ENCODE results near the gene PPP1R15B. TPM values are rescaled to one million over a fixed set of nuclear protein-coding genes. Genes with fewer than 3 reads are reported as not detected.

PPP1R15B gene
- total RNA-seq, 1 donor from 2014 or later: 47.4 TPM

DNA sequence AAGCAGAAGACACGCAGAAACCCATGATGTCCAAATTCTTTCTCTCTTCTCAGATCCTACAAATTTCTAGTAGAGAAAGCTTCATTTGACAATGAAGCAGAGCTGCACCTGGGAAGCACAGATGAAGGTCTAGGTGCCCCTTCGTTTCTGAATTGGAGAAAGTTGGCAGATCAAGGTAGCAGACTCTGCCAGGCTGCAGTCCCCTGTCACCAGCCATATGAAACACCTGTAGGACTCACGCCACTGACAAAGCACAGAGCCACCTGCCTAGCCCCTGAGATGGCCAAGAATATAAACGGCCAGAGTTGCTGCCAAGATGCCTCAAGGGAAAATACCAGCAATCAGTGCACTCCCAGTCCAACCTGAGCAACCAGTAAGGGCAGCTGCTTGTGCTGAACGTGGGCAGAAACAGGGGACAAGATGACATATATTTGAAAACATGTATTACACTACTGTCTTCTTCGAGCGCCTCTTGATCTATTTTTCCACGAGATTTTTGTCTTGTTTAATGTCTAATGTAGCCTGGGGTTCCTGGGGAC lies 31.3 kb downstream of the PPP1R15B start:
- Mint-ChIP-seq H3K4me3 (ENCODE audit: unreplicated experiment) (no peak overlapping the region), H3K27ac (ENCODE audit: unreplicated experiment) (no peak overlapping the region), H3K27me3 (ENCODE audit: unreplicated experiment) (peaks cover 46% of the 10 kb centered on the region), H3K36me3 (ENCODE audit: unreplicated experiment) (no peaks in the 10 kb centered on the region), H3K9me3 (ENCODE audit: unreplicated experiment) (no peaks in the 10 kb centered on the region), H3K4me1 (ENCODE audit: unreplicated experiment) (peaks cover 10% of the 10 kb centered on the region)
- no peak for TF ChIP-seq CTCF (IDR thresholded peaks at IDR 0.05)
- DNase-seq (ENCODE audit: extremely low spot score, unreplicated experiment): no peak

- Mint-ChIP-seq H3K4me1 (ENCODE audit: unreplicated experiment) (peaks cover 10% of the 10 kb centered on the region), H3K27ac (ENCODE audit: unreplicated experiment) (no peak overlapping the region), H3K9me3 (ENCODE audit: unreplicated experiment) (no peaks in the 10 kb centered on the region), H3K27me3 (ENCODE audit: unreplicated experiment) (peaks cover 47% of the 10 kb centered on the region), H3K4me3 (ENCODE audit: unreplicated experiment) (peak overlapping the region; percentile 74), H3K36me3 (ENCODE audit: unreplicated experiment) (no peaks in the 10 kb centered on the region)
- no peak for TF ChIP-seq CTCF (IDR thresholded peaks at IDR 0.05)
- DNase-seq (ENCODE audit: extremely low spot score, unreplicated experiment): peak; percentile 77
Measured at GRCh38 chr1:204377800-204378668, 33.6 kb downstream of the PPP1R15B start.

DNA sequence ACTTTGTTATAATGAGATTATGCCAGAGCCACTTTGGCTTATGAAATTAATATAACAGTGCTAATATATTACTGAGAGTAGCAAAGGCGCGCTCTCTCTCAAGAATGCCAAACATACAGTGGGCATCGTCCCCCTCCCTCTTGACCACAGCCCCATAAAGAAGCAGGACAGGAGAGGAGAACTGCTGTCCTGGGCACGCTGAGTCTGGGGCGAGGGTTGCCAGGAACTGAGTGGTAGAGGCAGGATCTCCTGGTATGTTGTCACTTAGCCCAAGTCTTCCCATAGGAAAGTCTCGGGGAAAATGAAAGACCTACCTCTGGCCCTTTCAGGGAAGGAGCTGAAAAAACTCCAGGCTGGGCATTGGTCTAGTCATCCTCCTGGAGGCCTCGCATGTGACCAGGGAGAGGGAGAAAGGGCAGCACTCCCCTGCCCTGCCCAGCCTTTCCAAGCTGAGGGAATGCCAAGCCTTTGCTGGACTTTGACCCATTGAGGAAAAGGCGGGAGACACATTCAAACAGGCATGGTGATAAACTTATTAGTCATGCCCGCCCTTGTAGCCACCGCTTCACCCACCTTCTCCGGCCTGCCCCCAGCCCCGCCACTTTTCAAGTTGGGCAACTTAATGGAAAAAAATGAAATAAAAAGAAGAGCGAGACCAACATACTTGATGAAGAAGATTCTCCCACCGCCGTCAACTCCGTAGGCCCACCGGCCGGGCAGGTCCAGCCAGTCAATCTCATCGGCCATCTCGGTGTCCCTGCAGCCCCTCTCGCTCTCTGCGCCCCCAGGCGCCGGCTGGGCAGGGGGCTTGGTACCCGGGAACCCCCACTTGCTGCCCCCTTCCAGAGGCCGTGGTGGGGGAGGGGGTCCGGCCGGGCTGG lies 34.5 kb downstream of the PPP1R15B start:
- no peak for DNase-seq (ENCODE audit: extremely low spot score, unreplicated experiment)
- Mint-ChIP-seq H3K27me3 (ENCODE audit: unreplicated experiment) (peaks cover 55% of the 10 kb centered on the region), H3K4me1 (ENCODE audit: unreplicated experiment) (peaks cover 10% of the 10 kb centered on the region), H3K4me3 (ENCODE audit: unreplicated experiment) (peak overlapping the region; percentile 56), H3K9me3 (ENCODE audit: unreplicated experiment) (no peaks in the 10 kb centered on the region), H3K27ac (ENCODE audit: unreplicated experiment) (no peak overlapping the region), H3K36me3 (ENCODE audit: unreplicated experiment) (no peaks in the 10 kb centered on the region)
- no peak for TF ChIP-seq CTCF (IDR thresholded peaks at IDR 0.05)

- Mint-ChIP-seq H3K27me3 (ENCODE audit: unreplicated experiment) (peaks cover 60% of the 10 kb centered on the region), H3K9me3 (ENCODE audit: unreplicated experiment) (no peaks in the 10 kb centered on the region), H3K4me3 (ENCODE audit: unreplicated experiment) (no peak overlapping the region), H3K4me1 (ENCODE audit: unreplicated experiment) (peaks cover 10% of the 10 kb centered on the region), H3K36me3 (ENCODE audit: unreplicated experiment) (no peaks in the 10 kb centered on the region), H3K27ac (ENCODE audit: unreplicated experiment) (no peak overlapping the region)
- no peak for TF ChIP-seq CTCF (IDR thresholded peaks at IDR 0.05)
- DNase-seq (ENCODE audit: extremely low spot score, unreplicated experiment): no peak
Measured at GRCh38 chr1:204376465-204376864, 35.2 kb downstream of the PPP1R15B start.

All from osteocyte (in vitro differentiated cells).